VCaP (cell line): Measurements from ENCODE around the gene KATNAL2.

Source experiments
- H3K27ac ChIP-seq: fragments of 450-650 bp; 2 replicates; pipeline ENCODE4 v1.5.1; 2017
- CTCF ChIP-seq: fragments of 450-650 bp; conservative IDR thresholded peaks from 2 replicates; pipeline ENCODE4 v1.5.1; 2017; ENCODE audit warnings: mild to moderate bottlenecking, moderate library complexity

The KATNAL2 gene

GRCh38 chr18:46917108-46917802 lies at the start of gene KATNAL2, which contains the start of gene PIAS2:
KATNAL2 (plus strand) TSS chr18:46917602; CDS start chr18:46946873, 29,271 bp downstream.
PIAS2 (minus strand) TSS chr18:46917507; CDS start chr18:46917345, 162 bp downstream.
- peak; percentile 21; the same call in 1 of the 2 replicates for TF ChIP-seq CTCF
- H3K27ac ChIP-seq: peak within 1 kb of the TSS; percentile 89

GRCh38 chr18:46868169-46868921 lies 49.1 kb upstream of the KATNAL2 start:
- no peak for TF ChIP-seq CTCF
- no peak overlapping the region for H3K27ac ChIP-seq

GRCh38 chr18:46877329-46877987 lies 39.9 kb upstream of the KATNAL2 start:
- peak overlapping the region; percentile 63 for H3K27ac ChIP-seq
- no peak for TF ChIP-seq CTCF

GRCh38 chr18:46883180-46883579 lies 34.2 kb upstream of the KATNAL2 start:
- TF ChIP-seq CTCF: no peak
- H3K27ac ChIP-seq: no peak overlapping the region; the same call in 1 of the 2 replicates

GRCh38 chr18:46886893-46887292 lies 30.5 kb upstream of the KATNAL2 start:
- TF ChIP-seq CTCF: no peak
- H3K27ac ChIP-seq: peak overlapping the region; percentile 75

- no peak for TF ChIP-seq CTCF
- no peak overlapping the region for H3K27ac ChIP-seq
These were observed 28.4 kb upstream of the KATNAL2 start for GRCh38 chr18:46888965-46889364.

GRCh38 chr18:46891742-46892214 lies 25.6 kb upstream of the KATNAL2 start:
- TF ChIP-seq CTCF: no peak
- no peak overlapping the region for H3K27ac ChIP-seq
